HCT116 (cell line): ENCODE measurements around the gene SAMD7. TPM values are rescaled to one million over a fixed set of nuclear protein-coding genes. Genes with fewer than 3 reads are reported as not detected.

Experiments
- ATAC-seq: fragments of 200-7000 bp; cut with Tn5 transposase; 2 replicates; pipeline ENCODE4 v1.9.1; 2020; ENCODE audit warnings: mild to moderate bottlenecking, moderate library complexity
- BruUV-seq: library from RNA; stranded (reverse); fragments of 400-500 nt; replicated peaks from 2 replicates; lab custom pipeline; 2021; lab: Mats Ljungman, UMichigan
- CTCF ChIA-PET: fragments of 300-600 bp; sonication (Branson Sonifier 250); formaldehyde crosslinking; loops from one replicate; lab custom pipeline; 2021; ENCODE audit warnings: antibody characterized with exemption; lab: Charles Lee
- POLR2A ChIA-PET: fragments of 300-600, 350-600 bp; sonication (Branson Sonifier 250); formaldehyde crosslinking; loops from one replicate; lab custom pipeline; 2021; ENCODE audit warnings: antibody characterized with exemption; lab: Charles Lee
- RAD21 ChIA-PET, 2 experiments: fragments of 300-600 bp; sonication (Branson Sonifier 250); formaldehyde crosslinking; loops; one replicate each; lab custom pipeline; 2023; ENCODE audit warnings: low total read pairs in 2 of 2; ENCODE audit not compliant: uncharacterized antibody in 2 of 2, unreplicated experiment in 2 of 2, low non-redundant PET in 1 of 2; lab: Charles Lee
- DNase-seq: peaks from one replicate; pipeline ENCODE4 v3.0.0-alpha.2; 2010; ENCODE audit warnings: low read depth, low spot score
- H2AFZ ChIP-seq: fragments of 200-600 bp; shearing (Covaris generic), sonication (generic); 2 replicates; pipeline ENCODE4 v1.6.1; 2017; ENCODE audit warnings: low read depth, mixed run types, mixed read lengths, antibody characterized with exemption, low read length; ENCODE audit not compliant: poor library complexity, severe bottlenecking
- H3K27ac ChIP-seq: 2 replicates; pipeline ENCODE4 v1.5.1; 2012; ENCODE audit warnings: low read depth, low read length
- H3K27me3 ChIP-seq: fragments of 200-600 bp; sonication (generic); 2 replicates; pipeline ENCODE4 v1.6.1; 2016; ENCODE audit warnings: mixed run types, low read length, mixed read lengths; ENCODE audit not compliant: insufficient read depth
- H3K36me3 ChIP-seq, 2 experiments: fragments of 200-500 bp in 1 of 2; fragments of 200-600 bp in 1 of 2; sonication (Bioruptor generic) in 1 of 2; sonication (generic) in 1 of 2; 2 replicates each; pipeline versions ENCODE4 v1.5.1 to v1.6.1; 2014 to 2016; ENCODE audit warnings: low read length in 2 of 2, inconsistent platforms in 1 of 2, mixed read lengths in 1 of 2, mixed run types in 1 of 2; ENCODE audit not compliant: insufficient read depth in 2 of 2, control insufficient read depth in 1 of 2
- H3K4me1 ChIP-seq, 2 experiments: fragments of 200-600 bp in 1 of 2; sonication (generic) in 1 of 2; 2 replicates each; pipeline versions ENCODE4 v1.5.1 to v1.6.1; 2012 to 2017; ENCODE audit warnings: low read length in 2 of 2, inconsistent platforms in 1 of 2, mild to moderate bottlenecking in 1 of 2, mixed read lengths in 1 of 2, mixed run types in 1 of 2, moderate library complexity in 1 of 2; ENCODE audit not compliant: insufficient read depth in 2 of 2, control insufficient read depth in 1 of 2
- H3K4me2 ChIP-seq: fragments of 200-600 bp; sonication (generic); 2 replicates; pipeline ENCODE4 v1.6.1; 2017; ENCODE audit warnings: mixed run types, low read length, mixed read lengths
- H3K4me3 ChIP-seq, 2 experiments: fragments of 200-600 bp in 1 of 2; sonication (generic) in 1 of 2; replicated peaks in 1 of 2; 2 replicates each; pipeline ENCODE4 v1.5.1; 2011 to 2016; ENCODE audit warnings: low read length in 2 of 2, control low read depth in 1 of 2, low read depth in 1 of 2, mild to moderate bottlenecking in 1 of 2, mixed read lengths in 1 of 2, mixed run types in 1 of 2
- H3K79me2 ChIP-seq: fragments of 200-600 bp; sonication (generic); 2 replicates; pipeline ENCODE4 v1.6.1; 2017; ENCODE audit warnings: mild to moderate bottlenecking, mixed run types, low read length, moderate library complexity, mixed read lengths; ENCODE audit not compliant: insufficient read depth
- H3K9ac ChIP-seq: fragments of 200-600 bp; sonication (generic); 2 replicates; pipeline ENCODE4 v1.6.1; 2016; ENCODE audit warnings: low read length, mixed read lengths
- H3K9me2 ChIP-seq: fragments of 200-600 bp; sonication (generic), shearing (Covaris generic); 2 replicates; pipeline ENCODE4 v1.6.1; 2017; ENCODE audit warnings: mixed run types, mild to moderate bottlenecking, moderate library complexity; ENCODE audit not compliant: insufficient read depth
- H3K9me3 ChIP-seq, 2 experiments: fragments of 200-500 bp in 1 of 2; fragments of 200-600 bp in 1 of 2; sonication (Bioruptor generic) in 1 of 2; sonication (generic) in 1 of 2; 2 replicates each; pipeline ENCODE4 v1.6.1; 2014 to 2017; ENCODE audit warnings: low read length in 2 of 2, mixed read lengths in 2 of 2, inconsistent platforms in 1 of 2, low read depth in 1 of 2, mild to moderate bottlenecking in 1 of 2, mixed run types in 1 of 2, moderate library complexity in 1 of 2; ENCODE audit not compliant: control insufficient read depth in 1 of 2, insufficient read depth in 1 of 2
- H4K20me1 ChIP-seq: fragments of 200-600 bp; sonication (generic), shearing (Covaris generic); 2 replicates; pipeline ENCODE4 v1.6.1; 2017; ENCODE audit warnings: mixed run types, mild to moderate bottlenecking, moderate library complexity; ENCODE audit not compliant: insufficient read depth
- CBX3 ChIP-seq: IDR thresholded peaks from 2 replicates; pipeline ENCODE4 v1.6.1; 2012; ENCODE audit warnings: low read depth
- CEBPB ChIP-seq: IDR thresholded peaks from 2 replicates; pipeline ENCODE4 v1.6.1; 2012; ENCODE audit warnings: low read depth
- EZH2phosphoT487 ChIP-seq: fragments of 200-600 bp; IDR thresholded peaks from 2 replicates; pipeline ENCODE4 v1.6.1; 2018; ENCODE audit warnings: antibody characterized with exemption, borderline replicate concordance
- POLR2A ChIP-seq: IDR thresholded peaks from 2 replicates; pipeline ENCODE4 v1.7.0; 2011; ENCODE audit warnings: borderline replicate concordance; ENCODE audit not compliant: insufficient read depth, insufficient read length; ENCODE audit errors: extremely low read depth
- RAD21 ChIP-seq: IDR thresholded peaks from 2 replicates; pipeline ENCODE4 v1.6.1; 2012; ENCODE audit warnings: low read depth, mild to moderate bottlenecking
- SP1 ChIP-seq: IDR thresholded peaks from 2 replicates; pipeline ENCODE4 v1.6.1; 2012; ENCODE audit warnings: low read depth
- TCF7L2 ChIP-seq: IDR thresholded peaks from 2 replicates; pipeline ENCODE4 v1.7.0; 2011; ENCODE audit warnings: borderline replicate concordance, inconsistent platforms; ENCODE audit not compliant: insufficient read depth, insufficient read length; ENCODE audit errors: extremely low read depth
- ZFX ChIP-seq: fragments of 450-650 bp; IDR thresholded peaks from 2 replicates; pipeline ENCODE4 v1.6.1; 2017
- ZNF274 ChIP-seq: fragments of 200-500 bp; sonication (Bioruptor generic); IDR thresholded peaks from 2 replicates; pipeline ENCODE4 v1.6.1; 2014; ENCODE audit warnings: mild to moderate bottlenecking, low read depth, low read length, inconsistent platforms
- intact Hi-C: fragments of 100-400 bp; cut with micrococcal nuclease; formaldehyde crosslinking; loops from 2 replicates; pipeline ENCODE4 v1.10.0; 2022
- total RNA-seq: library from RNA; stranded (reverse); gene quantifications from one replicate; pipeline ENCODE4 v1.2.1, GENCODE V29; 2021; ENCODE audit not compliant: unreplicated experiment
- TF ChIP-seq, protein P1 (sequence below): IDR thresholded peaks from 2 replicates; pipeline ENCODE4 v1.6.1; 2011; ENCODE audit warnings: mild to moderate bottlenecking, low read length, moderate library complexity; ENCODE audit not compliant: insufficient replicate concordance; ENCODE audit errors: extremely low read depth
- TF ChIP-seq, protein P2 (sequence below): IDR thresholded peaks from 2 replicates; pipeline ENCODE4 v1.6.1; 2012

Gene SAMD7
- total RNA-seq, 1 experiment from 2014 or later: not detected

DNA sequence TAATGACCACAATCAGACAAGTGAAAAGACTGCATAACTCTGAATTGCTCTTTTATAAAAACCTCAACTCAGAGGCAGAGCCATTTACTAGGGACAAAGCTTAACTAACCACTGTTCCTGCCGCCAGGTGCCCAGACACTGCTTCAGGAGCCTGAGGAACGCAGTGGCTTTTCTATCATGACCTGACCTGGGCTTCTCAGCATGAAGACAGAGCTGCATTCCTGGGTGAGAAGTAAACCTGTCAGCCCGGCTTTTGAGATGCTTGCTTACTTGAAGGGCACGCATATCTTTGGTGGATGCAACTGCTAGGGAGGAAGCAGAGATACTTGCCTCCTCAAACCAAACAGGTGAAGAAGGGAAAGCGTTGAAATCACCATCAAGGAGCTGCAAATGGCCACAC lies 49.5 kb upstream of the SAMD7 start:
- Histone ChIP-seq H3K79me2 (no peaks in the 10 kb centered on the region), H3K9ac (no peak overlapping the region), H3K27me3 (no peaks in the 10 kb centered on the region), H2AFZ (no peak overlapping the region), H3K4me2 (no peak overlapping the region), H3K27ac (no peak overlapping the region), H3K9me2 (no peaks in the 10 kb centered on the region), H3K4me1 (peaks cover 4 to 5% of the 10 kb centered on the region in 2 experiments; a peak in 3 of 4 replicates), H4K20me1 (no peaks in the 10 kb centered on the region), H3K9me3 (no peaks in the 10 kb centered on the region), H3K4me3 (no peak overlapping the region)
- CTCF ChIA-PET: interaction anchor here (0.8 to 1.4 kb wide), 2 partner anchors 20 to 98 kb away, joined by 3 read pairs; no protein-coding TSS in a partner anchor
- no TSS peak for BruUV-seq
- intact Hi-C loops: loop anchor here (2.0 to 10.0 kb wide), 3 partner anchors 175 to 553 kb away; partner anchors contain the start of genes CLDN11 and GPR160
- DNase-seq: no peak
- POLR2A ChIA-PET: no interaction called here
- RAD21 ChIA-PET: no interaction called here
- ATAC-seq: no peak
- no peak for TF ChIP-seq POLR2A
- TF ChIP-seq, protein P1, sequence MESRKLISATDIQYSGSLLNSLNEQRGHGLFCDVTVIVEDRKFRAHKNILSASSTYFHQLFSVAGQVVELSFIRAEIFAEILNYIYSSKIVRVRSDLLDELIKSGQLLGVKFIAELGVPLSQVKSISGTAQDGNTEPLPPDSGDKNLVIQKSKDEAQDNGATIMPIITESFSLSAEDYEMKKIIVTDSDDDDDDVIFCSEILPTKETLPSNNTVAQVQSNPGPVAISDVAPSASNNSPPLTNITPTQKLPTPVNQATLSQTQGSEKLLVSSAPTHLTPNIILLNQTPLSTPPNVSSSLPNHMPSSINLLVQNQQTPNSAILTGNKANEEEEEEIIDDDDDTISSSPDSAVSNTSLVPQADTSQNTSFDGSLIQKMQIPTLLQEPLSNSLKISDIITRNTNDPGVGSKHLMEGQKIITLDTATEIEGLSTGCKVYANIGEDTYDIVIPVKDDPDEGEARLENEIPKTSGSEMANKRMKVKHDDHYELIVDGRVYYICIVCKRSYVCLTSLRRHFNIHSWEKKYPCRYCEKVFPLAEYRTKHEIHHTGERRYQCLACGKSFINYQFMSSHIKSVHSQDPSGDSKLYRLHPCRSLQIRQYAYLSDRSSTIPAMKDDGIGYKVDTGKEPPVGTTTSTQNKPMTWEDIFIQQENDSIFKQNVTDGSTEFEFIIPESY: no peak
- no peak for TF ChIP-seq SP1
- no peak for TF ChIP-seq RAD21
- no peak for TF ChIP-seq ZNF274
- TF ChIP-seq, protein P2, sequence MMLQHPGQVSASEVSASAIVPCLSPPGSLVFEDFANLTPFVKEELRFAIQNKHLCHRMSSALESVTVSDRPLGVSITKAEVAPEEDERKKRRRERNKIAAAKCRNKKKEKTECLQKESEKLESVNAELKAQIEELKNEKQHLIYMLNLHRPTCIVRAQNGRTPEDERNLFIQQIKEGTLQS: no peak
- no peak for TF ChIP-seq TCF7L2
- no peak for TF ChIP-seq CBX3
- no peak for TF ChIP-seq ZFX
- TF ChIP-seq CEBPB: no peak
- TF ChIP-seq EZH2phosphoT487: no peak
- TF ChIP-seq, all 23 proteins: peak for 0
- H3K36me3 ChIP-seq: no peaks in the 10 kb centered on the region
